GM21447 (cell line): ENCODE measurements around the gene KSR1.

ENCODE experiments used
- ATAC-seq: cut with Tn5 transposase; IDR thresholded peaks from one replicate; pipeline ENCODE4 v1.9.1; 2021; ENCODE audit not compliant: unreplicated experiment

The KSR1 gene

GRCh38 chr17:27581016-27581415 lies 124.8 kb downstream of the KSR1 start:
- no peak for ATAC-seq

DNA sequence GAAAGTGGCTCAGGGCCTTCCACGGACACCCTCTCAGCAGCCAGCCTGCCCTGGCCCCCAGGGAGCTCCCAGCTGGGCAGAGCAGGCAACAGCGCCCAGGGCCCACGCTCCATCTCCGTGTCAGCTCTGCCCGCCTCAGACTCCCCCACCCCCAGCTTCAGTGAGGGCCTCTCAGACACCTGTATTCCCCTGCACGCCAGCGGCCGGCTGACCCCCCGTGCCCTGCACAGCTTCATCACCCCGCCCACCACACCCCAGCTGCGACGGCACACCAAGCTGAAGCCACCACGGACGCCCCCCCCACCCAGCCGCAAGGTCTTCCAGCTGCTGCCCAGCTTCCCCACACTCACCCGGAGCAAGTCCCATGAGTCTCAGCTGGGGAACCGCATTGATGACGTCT lies 126.4 kb downstream of the KSR1 start:
- ATAC-seq: no peak

GRCh38 chr17:27585153-27585681 lies 129.0 kb downstream of the KSR1 start:
- peak; percentile 53 for ATAC-seq

DNA sequence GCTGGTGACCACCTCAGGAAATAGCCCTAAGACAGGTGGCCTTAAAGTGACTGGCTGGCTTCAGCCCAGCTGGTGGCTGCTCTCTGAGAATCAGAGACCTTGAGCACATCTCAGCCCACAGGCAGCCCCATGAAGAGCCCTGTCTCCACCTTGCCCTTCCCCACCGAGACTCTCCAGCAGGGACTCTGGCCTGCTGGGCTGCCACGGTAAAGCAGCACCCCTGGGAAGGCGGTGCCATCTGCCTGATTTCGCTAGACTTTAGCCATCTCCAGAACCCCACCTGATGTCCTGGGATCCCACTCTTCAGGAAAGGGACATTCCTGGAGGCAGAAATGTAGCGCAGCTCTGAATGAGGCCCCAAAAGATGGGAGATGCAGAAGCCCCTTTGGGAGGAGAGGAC lies 129.5 kb downstream of the KSR1 start:
- ATAC-seq: no peak

GRCh38 chr17:27586203-27586721 lies 130.0 kb downstream of the KSR1 start:
- no peak for ATAC-seq

GRCh38 chr17:27588354-27588753 lies 132.1 kb downstream of the KSR1 start:
- ATAC-seq: no peak

DNA sequence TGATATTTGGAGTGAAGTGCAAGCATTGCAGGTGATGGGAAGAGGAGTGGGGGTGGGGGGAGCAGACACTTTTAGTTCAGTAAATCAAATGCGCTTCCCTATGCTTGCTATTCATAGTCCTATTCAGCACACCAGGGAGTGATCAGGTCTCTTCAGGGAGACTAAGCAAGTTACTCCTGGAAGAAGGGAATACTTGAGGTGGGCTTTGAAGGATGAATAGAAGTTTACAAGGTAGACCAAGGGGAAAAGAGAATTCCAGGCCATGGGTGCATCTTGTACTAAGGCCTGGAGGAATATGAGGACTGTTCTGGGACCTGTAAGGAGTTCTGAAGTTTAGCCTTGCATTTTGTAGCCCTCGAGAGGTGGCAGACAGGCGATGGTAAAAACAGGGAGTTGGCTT lies 134.6 kb downstream of the KSR1 start:
- no peak for ATAC-seq

DNA sequence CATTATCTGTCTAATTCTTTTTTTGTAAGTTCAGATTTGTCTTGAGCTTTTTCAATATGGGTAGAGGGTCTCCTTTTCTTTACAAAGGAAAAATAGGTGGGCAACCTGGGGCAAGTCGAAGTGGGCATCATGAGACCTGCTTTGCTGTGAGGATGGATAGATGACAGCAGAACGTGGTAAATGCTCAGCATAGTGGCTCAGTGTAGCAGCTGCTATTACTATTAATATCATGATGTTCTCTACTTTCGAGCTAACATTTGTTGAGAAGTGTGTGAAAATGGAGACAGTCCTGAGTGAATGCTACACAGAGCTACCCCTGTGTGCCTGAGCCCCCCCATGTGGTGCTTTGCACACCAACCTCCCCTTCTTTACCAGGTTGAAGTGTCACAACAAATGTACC lies 135.7 kb downstream of the KSR1 start:
- ATAC-seq: no peak

GRCh38 chr17:27593232-27593856 lies 137.1 kb downstream of the KSR1 start:
- no peak for ATAC-seq

DNA sequence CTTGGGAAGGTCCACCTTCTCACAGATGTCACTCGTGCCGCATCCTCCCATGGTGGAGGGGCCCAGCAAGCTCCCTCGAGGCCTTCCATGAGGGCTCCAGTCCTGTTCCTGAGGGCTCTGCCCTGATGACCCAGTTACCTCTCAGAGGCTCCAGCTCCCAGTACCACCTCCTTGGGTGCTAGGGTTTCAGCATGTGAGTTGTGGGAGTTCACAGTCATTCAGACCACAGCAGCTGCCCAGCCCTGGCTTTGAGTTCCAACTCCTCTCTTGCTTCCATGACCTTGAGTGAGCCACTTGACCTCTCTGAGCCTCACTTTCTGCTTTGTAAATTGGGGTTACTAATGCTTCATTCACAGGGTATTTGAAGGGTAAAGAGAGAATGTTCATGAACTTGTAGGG lies 137.6 kb downstream of the KSR1 start:
- no peak for ATAC-seq

- ATAC-seq: no peak
Measured at GRCh38 chr17:27595208-27595607, 139.0 kb downstream of the KSR1 start.

DNA sequence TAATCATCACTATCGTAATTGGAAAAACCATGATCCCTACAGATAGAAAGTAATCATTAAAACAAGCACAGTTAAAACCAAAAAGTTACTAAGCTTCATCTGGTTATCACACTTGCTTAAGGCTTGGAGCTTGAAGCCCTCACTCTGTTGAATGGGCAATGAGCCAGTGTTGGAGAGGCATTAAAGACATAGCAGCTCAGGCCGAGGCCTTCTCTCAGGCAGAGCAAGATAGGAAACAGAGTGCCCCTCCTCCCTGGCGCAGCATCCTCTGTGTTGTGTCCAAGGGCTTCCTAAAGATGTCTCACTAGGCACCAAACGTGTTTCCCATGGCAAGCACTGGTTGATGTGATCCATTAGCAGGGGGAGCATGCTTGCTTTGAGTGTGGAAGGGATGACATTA lies 139.8 kb downstream of the KSR1 start:
- no peak for ATAC-seq

DNA sequence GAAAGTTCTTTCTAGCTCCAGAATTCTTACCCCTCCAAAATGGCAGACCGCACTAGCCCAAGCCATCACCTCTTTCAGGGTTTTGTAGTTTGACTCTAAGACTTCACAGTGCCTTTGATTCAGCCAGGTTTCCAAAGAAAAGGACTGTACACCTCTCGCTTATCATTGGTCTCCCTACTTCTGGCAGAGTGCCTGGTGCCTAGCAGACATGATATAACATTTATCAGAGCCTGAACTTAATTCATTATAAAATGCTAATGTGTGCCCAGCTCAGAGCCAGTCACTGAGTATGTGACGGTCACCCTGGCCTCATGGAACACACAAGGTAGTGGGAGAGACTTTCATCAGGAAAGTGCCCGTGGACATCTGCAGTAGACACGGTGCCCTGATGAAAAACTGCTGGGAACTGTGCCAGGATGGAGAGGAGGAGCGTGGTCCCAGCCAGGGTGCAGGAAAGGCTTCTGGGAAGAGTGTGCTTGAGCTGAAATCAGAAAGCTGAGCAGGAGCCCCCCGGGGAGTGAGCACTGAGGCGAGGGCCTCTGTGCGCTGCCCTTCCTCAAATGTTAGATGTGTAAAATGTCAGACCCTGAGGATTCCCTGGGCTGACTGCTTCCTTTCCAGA lies 140.4 kb downstream of the KSR1 start:
- no peak for ATAC-seq

DNA sequence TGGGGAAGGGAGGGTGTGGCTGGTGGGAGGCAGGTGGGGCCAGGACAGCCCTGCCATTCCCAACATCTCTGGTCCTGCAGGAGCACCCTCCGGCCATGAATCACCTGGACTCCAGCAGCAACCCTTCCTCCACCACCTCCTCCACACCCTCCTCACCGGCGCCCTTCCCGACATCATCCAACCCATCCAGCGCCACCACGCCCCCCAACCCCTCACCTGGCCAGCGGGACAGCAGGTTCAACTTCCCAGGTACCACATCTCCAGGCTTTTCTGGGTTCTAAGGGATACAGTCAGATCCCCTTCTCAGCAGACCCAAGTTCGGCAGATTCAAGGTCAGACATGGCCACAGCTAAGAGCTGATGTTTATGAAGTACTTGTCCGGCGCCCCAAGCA lies 140.9 kb downstream of the KSR1 start:
- ATAC-seq: no peak

DNA sequence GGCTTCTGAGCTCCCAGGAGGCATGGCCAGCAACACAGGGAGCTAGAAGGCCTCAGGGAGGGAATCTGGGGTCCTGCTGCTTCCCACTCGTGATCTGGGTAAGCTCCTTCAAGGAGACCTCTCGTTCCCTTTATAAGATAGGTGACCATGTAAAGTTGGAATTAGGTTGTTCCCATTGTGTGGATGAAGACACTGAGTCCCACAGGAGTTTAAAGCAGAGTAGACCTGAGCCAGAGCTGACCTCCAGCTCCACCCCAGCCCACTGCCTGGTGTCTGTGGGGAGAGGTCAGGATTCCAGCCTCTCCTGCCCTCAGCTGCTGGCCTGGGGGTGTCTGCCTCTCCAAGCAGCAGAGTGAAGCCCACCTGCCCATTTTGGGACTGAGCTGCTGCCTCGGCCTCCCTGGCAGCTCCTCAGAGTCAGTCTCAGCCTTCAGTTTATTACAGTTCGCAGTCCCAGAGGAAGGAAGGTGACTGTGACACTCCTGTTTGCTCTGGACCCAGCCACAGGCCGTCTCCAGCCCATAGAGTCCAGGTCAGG lies 141.6 kb downstream of the KSR1 start:
- no peak for ATAC-seq

GRCh38 chr17:27598337-27599050 lies 142.2 kb downstream of the KSR1 start:
- no peak for ATAC-seq

DNA sequence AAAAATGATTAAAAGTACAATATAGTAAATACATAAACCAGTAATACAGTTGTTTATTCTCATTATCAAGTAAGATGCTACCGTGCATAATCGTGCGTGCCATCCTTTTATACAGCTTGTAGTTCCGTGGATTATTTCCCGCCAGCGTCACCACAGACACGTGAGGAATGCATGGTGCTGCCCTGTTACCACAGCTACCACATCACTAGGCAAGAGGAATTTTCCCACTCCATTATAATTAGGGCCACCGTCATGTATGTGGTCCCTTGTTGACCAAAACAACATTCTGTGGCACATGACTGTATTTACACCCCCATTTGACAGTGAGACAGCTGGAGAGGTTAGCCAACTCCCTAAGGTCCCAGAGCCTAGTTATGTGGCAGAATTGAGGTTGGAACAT lies 144.2 kb downstream of the KSR1 start:
- ATAC-seq: no peak

GRCh38 chr17:27601069-27601974 lies 145.1 kb downstream of the KSR1 start:
- no peak for ATAC-seq

- no peak for ATAC-seq
Measured at GRCh38 chr17:27601975-27602302, 145.7 kb downstream of the KSR1 start.

- ATAC-seq: no peak
Measured at GRCh38 chr17:27602721-27603420, 146.6 kb downstream of the KSR1 start.
